Right atrium auricular region (tissue), 2 donors: ENCODE data around the gene BEX4. TPM values are rescaled to one million over a fixed set of nuclear protein-coding genes. Genes with fewer than 3 reads are reported as not detected.
"Not testable (repeated sequence)": the region's sequence is repeated elsewhere in the genome, so short reads cannot be mapped to it uniquely, and the experiment has no call there.

Experiments
- DNase-seq: peaks from one replicate; pipeline ENCODE4 v3.0.0-alpha.2; 2019; ENCODE audit warnings: low spot score
- H3K27ac ChIP-seq, 2 donors: fragments of 200-600 bp; sonication (generic); 1 replicate in 1 of 2; 2 replicates in 1 of 2; pipeline ENCODE4 v1.5.1; 2016 to 2019
- H3K27me3 ChIP-seq, 2 donors: fragments of 200-600 bp; sonication (generic); one replicate each; pipeline versions ENCODE4 v1.5.1 to v1.6.0; 2017 to 2019
- H3K36me3 ChIP-seq: fragments of 200-600 bp; sonication (generic); one replicate; pipeline ENCODE4 v1.5.1; 2016
- H3K4me1 ChIP-seq, 2 donors: fragments of 200-600 bp; sonication (generic); one replicate each; pipeline versions ENCODE4 v1.5.1 to v1.6.0; 2017 to 2019
- H3K4me3 ChIP-seq, 2 donors: fragments of 200-600 bp; sonication (generic); 1 replicate in 1 of 2; 2 replicates in 1 of 2; pipeline ENCODE4 v1.5.1; 2017 to 2019; ENCODE audit warnings: mild to moderate bottlenecking in 1 of 2, moderate library complexity in 1 of 2
- H3K9me3 ChIP-seq, 2 donors: fragments of 200-600 bp; sonication (generic); one replicate each; pipeline ENCODE4 v1.5.1; 2019
- CTCF ChIP-seq, 2 donors: fragments of 200-600 bp; sonication (generic); IDR thresholded peaks; one replicate each; pipeline ENCODE4 v1.5.1; 2019; ENCODE audit warnings: antibody characterized with exemption in 2 of 2
- total RNA-seq, 2 donors: library from RNA; depleted of rRNA; stranded (reverse); fragments of >200 nt; gene quantifications; one replicate each; pipeline ENCODE4 v1.1.0, GENCODE V29; 2016

Gene BEX4
- total RNA-seq, 2 donors from 2014 or later, result 72.2 to 74.9 TPM

GRCh38 chrX:103234869-103235268, 20.0 kb downstream of the BEX4 start:
- H3K4me1 ChIP-seq, result no peaks in the 10 kb centered on the region
- no peaks in the 10 kb centered on the region for H3K36me3 ChIP-seq
- no peak for DNase-seq
- TF ChIP-seq CTCF (IDR thresholded peaks at IDR 0.05), result no peak
- no peak overlapping the region for H3K27ac ChIP-seq
- H3K27me3 ChIP-seq, result no peaks in the 10 kb centered on the region
- no peak overlapping the region for H3K4me3 ChIP-seq
- no peaks in the 10 kb centered on the region for H3K9me3 ChIP-seq

GRCh38 chrX:103235608-103236007, 20.7 kb downstream of the BEX4 start:
- DNase-seq, H3K36me3 ChIP-seq, H3K4me3 ChIP-seq, H3K27me3 ChIP-seq, H3K9me3 ChIP-seq, H3K27ac ChIP-seq, H3K4me1 ChIP-seq: not testable (repeated sequence)

- H3K4me3 ChIP-seq, result no peak overlapping the region
- H3K27ac ChIP-seq, result no peak overlapping the region
- no peak for DNase-seq
- no peak for TF ChIP-seq CTCF (IDR thresholded peaks at IDR 0.05)
- no peaks in the 10 kb centered on the region for H3K36me3 ChIP-seq
- H3K4me1 ChIP-seq, result no peaks in the 10 kb centered on the region
- no peaks in the 10 kb centered on the region for H3K9me3 ChIP-seq
- H3K27me3 ChIP-seq, result no peaks in the 10 kb centered on the region
Measured at GRCh38 chrX:103236296-103236695, 21.4 kb downstream of the BEX4 start.

GRCh38 chrX:103240155-103240554, 25.2 kb downstream of the BEX4 start:
- Histone ChIP-seq H3K27me3 (no peaks in the 10 kb centered on the region), H3K4me1 (no peaks in the 10 kb centered on the region), H3K27ac (no peak overlapping the region), H3K4me3 (no peak overlapping the region), H3K9me3 (no peaks in the 10 kb centered on the region), H3K36me3 (no peaks in the 10 kb centered on the region)
- DNase-seq, result no peak
- TF ChIP-seq CTCF (IDR thresholded peaks at IDR 0.05), result no peak

GRCh38 chrX:103248553-103248952, 33.6 kb downstream of the BEX4 start:
- no peak for DNase-seq
- Histone ChIP-seq H3K4me3 (no peak overlapping the region), H3K9me3 (no peaks in the 10 kb centered on the region), H3K36me3 (no peaks in the 10 kb centered on the region), H3K27ac (no peak overlapping the region), H3K27me3 (no peaks in the 10 kb centered on the region), H3K4me1 (peaks cover 0 to 10% of the 10 kb centered on the region in 2 donors)
- peak in 1 of 2 donors; percentile 59 for TF ChIP-seq CTCF (IDR thresholded peaks at IDR 0.05)

GRCh38 chrX:103249805-103250204, 34.9 kb downstream of the BEX4 start:
- Histone ChIP-seq H3K27me3 (no peaks in the 10 kb centered on the region), H3K4me3 (no peak overlapping the region), H3K36me3 (no peaks in the 10 kb centered on the region), H3K9me3 (no peaks in the 10 kb centered on the region), H3K4me1 (peaks cover 0 to 10% of the 10 kb centered on the region in 2 donors), H3K27ac (no peak overlapping the region)
- no peak for DNase-seq
- TF ChIP-seq CTCF (IDR thresholded peaks at IDR 0.05), result no peak
